ENCODE measurements around the gene NOSIP. TPM values are rescaled to one million over a fixed set of nuclear protein-coding genes. Genes with fewer than 3 reads are reported as not detected.

NOSIP gene
- total and polyA plus RNA-seq, 10 of the 15 experiments (the other 5 are each of a cell fraction or from before 2014, with no cell fraction given), result 7.2 to 85.5 (median 48.4) TPM

GRCh38 chr19:49546825-49547565 lies 33.4 kb downstream of the NOSIP start:
- ChIA-PET SMC1A (ENCODE audit: uncharacterized antibody, unreplicated experiment) (interaction anchor here (0.5 to 5.4 kb wide), 23 partner anchors 11 to 283 kb away, joined by 3 to 70 read pairs (median 4); partner anchors contain the start of gene FLT3LG), CTCF (interaction anchor here (0.7 to 3.3 kb wide), 38 partner anchors 9 to 321 kb away, joined by 3 to 37 read pairs (median 5); partner anchors contain the start of genes FLT3LG, PIH1D1, PRMT1 and RPL13A), POLR2A (interaction anchor here (0.9 to 1.8 kb wide), 2 partner anchors 47 to 51 kb away, joined by 4 to 7 read pairs; partner anchors contain the start of gene RPS11), RAD21 (ENCODE audit: unreplicated experiment) (interaction anchor here (0.7 to 2.4 kb wide), 15 partner anchors 13 to 129 kb away, joined by 3 to 27 read pairs (median 4); partner anchors contain the start of genes ALDH16A1, FLT3LG and RPL13A)
- H3K79me2 ChIP-seq (ENCODE audit: control insufficient read depth, insufficient read depth, low read length), result no peaks in the 10 kb centered on the region
- 9% methylated on average over 9 of the region's 9 CpGs for WGBS (ENCODE audit: insufficient coverage, insufficient replicate concordance, low lambda C conversion rate, missing lambda C conversion rate)
- in situ Hi-C loops (cut with MboI), result no loop called here
- H3K9me3 ChIP-seq (replicated peaks; ENCODE audit: control insufficient read depth, insufficient read depth, low read length), result no peaks in the 10 kb centered on the region
- H4K20me1 ChIP-seq (ENCODE audit: control insufficient read depth, insufficient read depth), result no peaks in the 10 kb centered on the region
- H3K4me3 ChIP-seq, result no peak overlapping the region
- intact Hi-C loops (cut with micrococcal nuclease; ENCODE audit: unreplicated experiment), result loop anchor here (1.0 to 2.0 kb wide), 2 partner anchors 41 to 74 kb away; no protein-coding TSS in a partner anchor
- FAIRE-seq (peak; percentile 92), ATAC-seq (peak; percentile 85), DNase-seq (ENCODE audit: low read depth, low spot score) (peak; percentile 42)
- H3K4me1 ChIP-seq (ENCODE audit: control insufficient read depth, insufficient read depth, low read length), result no peaks in the 10 kb centered on the region
- no TSS peak for BruUV-seq (replicated peaks)
- no peak overlapping the region for H3K9ac ChIP-seq (ENCODE audit: control insufficient read depth, insufficient read depth, low read length)
- H2AFZ ChIP-seq (ENCODE audit: control insufficient read depth, low read depth, low read length), result no peak overlapping the region
- H3K36me3 ChIP-seq (ENCODE audit: control insufficient read depth in 2 of 2, insufficient read depth in 2 of 2, low read length in 1 of 2), result no peaks in the 10 kb centered on the region
- H3K27me3 ChIP-seq (replicated peaks in 1 of 2; ENCODE audit: control insufficient read depth in 2 of 2, insufficient read depth in 2 of 2, low read length in 1 of 2), result no peaks in the 10 kb centered on the region
- no peak overlapping the region for H3K27ac ChIP-seq (ENCODE audit: control insufficient read depth, insufficient read depth)
- H3K4me2 ChIP-seq (ENCODE audit: control insufficient read depth, insufficient read depth), result no peak overlapping the region; the same call in 1 of the 2 replicates
- TF ChIP-seq CREM (IDR thresholded peaks at IDR 0.05; ENCODE audit: low read depth), result no peak
- peak; percentile 19 for TF ChIP-seq SP1 (IDR thresholded peaks at IDR 0.05; ENCODE audit: low read depth, low read length)
- TF ChIP-seq NR2F1 (conservative IDR thresholded peaks at IDR 0.05), result no peak
- no peak for TF ChIP-seq ZBED1 (IDR thresholded peaks at IDR 0.05; ENCODE audit: borderline replicate concordance)
- peak; percentile 27; the same call in 1 of the 2 replicates for TF ChIP-seq RUNX3 (IDR thresholded peaks at IDR 0.05; ENCODE audit: low read length)
- TF ChIP-seq RB1 (IDR thresholded peaks at IDR 0.05; ENCODE audit: borderline replicate concordance), result peak; percentile 52; the same call in 1 of the 2 replicates
- TF ChIP-seq BRCA1 (IDR thresholded peaks at IDR 0.05; ENCODE audit: low read depth, low read length), result no peak
- TF ChIP-seq, protein P1, sequence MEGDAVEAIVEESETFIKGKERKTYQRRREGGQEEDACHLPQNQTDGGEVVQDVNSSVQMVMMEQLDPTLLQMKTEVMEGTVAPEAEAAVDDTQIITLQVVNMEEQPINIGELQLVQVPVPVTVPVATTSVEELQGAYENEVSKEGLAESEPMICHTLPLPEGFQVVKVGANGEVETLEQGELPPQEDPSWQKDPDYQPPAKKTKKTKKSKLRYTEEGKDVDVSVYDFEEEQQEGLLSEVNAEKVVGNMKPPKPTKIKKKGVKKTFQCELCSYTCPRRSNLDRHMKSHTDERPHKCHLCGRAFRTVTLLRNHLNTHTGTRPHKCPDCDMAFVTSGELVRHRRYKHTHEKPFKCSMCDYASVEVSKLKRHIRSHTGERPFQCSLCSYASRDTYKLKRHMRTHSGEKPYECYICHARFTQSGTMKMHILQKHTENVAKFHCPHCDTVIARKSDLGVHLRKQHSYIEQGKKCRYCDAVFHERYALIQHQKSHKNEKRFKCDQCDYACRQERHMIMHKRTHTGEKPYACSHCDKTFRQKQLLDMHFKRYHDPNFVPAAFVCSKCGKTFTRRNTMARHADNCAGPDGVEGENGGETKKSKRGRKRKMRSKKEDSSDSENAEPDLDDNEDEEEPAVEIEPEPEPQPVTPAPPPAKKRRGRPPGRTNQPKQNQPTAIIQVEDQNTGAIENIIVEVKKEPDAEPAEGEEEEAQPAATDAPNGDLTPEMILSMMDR (IDR thresholded peaks at IDR 0.05 in 2 of 3, conservative IDR thresholded peaks at IDR 0.05 in 1 of 3; ENCODE audit: control insufficient read depth in 2 of 3, extremely low read depth in 1 of 3, insufficient read depth in 1 of 3, low read depth in 3 of 3, low read length in 3 of 3), result peak; percentile 75 to 90 (median 86)
- TF ChIP-seq, protein P2, sequence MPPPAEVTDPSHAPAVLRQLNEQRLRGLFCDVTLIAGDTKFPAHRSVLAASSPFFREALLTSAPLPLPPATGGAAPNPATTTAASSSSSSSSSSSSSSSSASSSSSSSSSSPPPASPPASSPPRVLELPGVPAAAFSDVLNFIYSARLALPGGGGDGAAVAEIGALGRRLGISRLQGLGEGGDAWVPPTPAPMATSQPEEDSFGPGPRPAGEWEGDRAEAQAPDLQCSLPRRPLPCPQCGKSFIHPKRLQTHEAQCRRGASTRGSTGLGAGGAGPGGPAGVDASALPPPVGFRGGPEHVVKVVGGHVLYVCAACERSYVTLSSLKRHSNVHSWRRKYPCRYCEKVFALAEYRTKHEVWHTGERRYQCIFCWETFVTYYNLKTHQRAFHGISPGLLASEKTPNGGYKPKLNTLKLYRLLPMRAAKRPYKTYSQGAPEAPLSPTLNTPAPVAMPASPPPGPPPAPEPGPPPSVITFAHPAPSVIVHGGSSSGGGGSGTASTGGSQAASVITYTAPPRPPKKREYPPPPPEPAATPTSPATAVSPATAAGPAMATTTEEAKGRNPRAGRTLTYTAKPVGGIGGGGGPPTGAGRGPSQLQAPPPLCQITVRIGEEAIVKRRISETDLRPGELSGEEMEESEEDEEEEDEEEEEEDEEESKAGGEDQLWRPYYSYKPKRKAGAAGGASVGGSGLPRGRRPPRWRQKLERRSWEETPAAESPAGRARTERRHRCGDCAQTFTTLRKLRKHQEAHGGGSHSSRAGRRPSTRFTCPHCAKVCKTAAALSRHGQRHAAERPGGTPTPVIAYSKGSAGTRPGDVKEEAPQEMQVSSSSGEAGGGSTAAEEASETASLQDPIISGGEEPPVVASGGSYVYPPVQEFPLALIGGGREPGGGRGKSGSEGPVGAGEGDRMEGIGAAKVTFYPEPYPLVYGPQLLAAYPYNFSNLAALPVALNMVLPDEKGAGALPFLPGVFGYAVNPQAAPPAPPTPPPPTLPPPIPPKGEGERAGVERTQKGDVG (CRISPR knock-in tag; IDR thresholded peaks at IDR 0.05), result no peak
- no peak for TF ChIP-seq CBX3 (IDR thresholded peaks at IDR 0.05; ENCODE audit: borderline replicate concordance, low read depth)
- peak; percentile 91 for TF ChIP-seq RAD21 (IDR thresholded peaks at IDR 0.05; ENCODE audit: insufficient read depth, low read depth, low read length)
- peak; percentile 94 for TF ChIP-seq SMC3 (IDR thresholded peaks at IDR 0.05; ENCODE audit: borderline replicate concordance, low read length)
- 0 out of 4 replicates have a peak, but pooled peaks have one; percentile 28 to 52 for TF ChIP-seq IKZF2 (IDR thresholded peaks at IDR 0.05)
- no peak for TF ChIP-seq RAD51 (IDR thresholded peaks at IDR 0.05)
- no peak for TF ChIP-seq YBX1 (IDR thresholded peaks at IDR 0.05)
- TF ChIP-seq, protein P3, sequence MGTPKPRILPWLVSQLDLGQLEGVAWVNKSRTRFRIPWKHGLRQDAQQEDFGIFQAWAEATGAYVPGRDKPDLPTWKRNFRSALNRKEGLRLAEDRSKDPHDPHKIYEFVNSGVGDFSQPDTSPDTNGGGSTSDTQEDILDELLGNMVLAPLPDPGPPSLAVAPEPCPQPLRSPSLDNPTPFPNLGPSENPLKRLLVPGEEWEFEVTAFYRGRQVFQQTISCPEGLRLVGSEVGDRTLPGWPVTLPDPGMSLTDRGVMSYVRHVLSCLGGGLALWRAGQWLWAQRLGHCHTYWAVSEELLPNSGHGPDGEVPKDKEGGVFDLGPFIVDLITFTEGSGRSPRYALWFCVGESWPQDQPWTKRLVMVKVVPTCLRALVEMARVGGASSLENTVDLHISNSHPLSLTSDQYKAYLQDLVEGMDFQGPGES (IDR thresholded peaks at IDR 0.05), result no peak
- TF ChIP-seq NFYB (IDR thresholded peaks at IDR 0.05; ENCODE audit: insufficient read depth, low read depth, low read length), result no peak
- 0 out of 2 replicates have a peak, but pooled peaks have one; percentile 13 for TF ChIP-seq NRF1 (conservative IDR thresholded peaks at IDR 0.05; ENCODE audit: low read depth, low read length)

All from GM12878 (cell line).